Measurements from ENCODE around the gene LIPC.

LIPC gene

DNA sequence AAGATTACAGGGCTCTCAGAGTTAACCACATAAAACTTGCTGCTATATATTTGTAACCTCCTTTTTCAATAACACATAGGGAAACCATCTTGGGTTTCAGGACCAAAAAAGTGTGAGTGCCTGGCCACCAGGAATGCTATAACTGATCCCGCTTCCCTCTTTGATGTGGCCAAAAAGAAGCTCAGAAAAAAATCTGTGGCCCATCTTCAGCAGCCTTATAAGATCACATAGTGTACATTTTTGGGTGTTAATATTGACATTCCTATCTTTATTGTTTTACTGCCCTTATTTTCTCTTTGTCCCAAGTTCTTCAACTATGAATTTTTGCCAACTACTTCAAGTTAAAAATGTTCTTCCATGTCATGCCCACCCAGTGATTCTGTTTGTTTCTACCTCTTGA lies 102.8 kb downstream of the LIPC start:
- TF ChIP-seq, protein P1, sequence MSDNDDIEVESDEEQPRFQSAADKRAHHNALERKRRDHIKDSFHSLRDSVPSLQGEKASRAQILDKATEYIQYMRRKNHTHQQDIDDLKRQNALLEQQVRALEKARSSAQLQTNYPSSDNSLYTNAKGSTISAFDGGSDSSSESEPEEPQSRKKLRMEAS (IDR thresholded peaks at IDR 0.05), result no peak
- TF ChIP-seq FOXM1 (IDR thresholded peaks at IDR 0.05; ENCODE audit: borderline replicate concordance, low read depth), result no peak
- no peak for TF ChIP-seq TCF12 (IDR thresholded peaks at IDR 0.05; ENCODE audit: low read depth)
- TF ChIP-seq, protein P2, sequence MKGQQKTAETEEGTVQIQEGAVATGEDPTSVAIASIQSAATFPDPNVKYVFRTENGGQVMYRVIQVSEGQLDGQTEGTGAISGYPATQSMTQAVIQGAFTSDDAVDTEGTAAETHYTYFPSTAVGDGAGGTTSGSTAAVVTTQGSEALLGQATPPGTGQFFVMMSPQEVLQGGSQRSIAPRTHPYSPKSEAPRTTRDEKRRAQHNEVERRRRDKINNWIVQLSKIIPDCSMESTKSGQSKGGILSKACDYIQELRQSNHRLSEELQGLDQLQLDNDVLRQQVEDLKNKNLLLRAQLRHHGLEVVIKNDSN (IDR thresholded peaks at IDR 0.05), result no peak
- no peak for TF ChIP-seq EGR1 (IDR thresholded peaks at IDR 0.05)
- no peak for TF ChIP-seq TAF1 (IDR thresholded peaks at IDR 0.05; ENCODE audit: low read depth)
- TF ChIP-seq RAD21 (IDR thresholded peaks at IDR 0.05; ENCODE audit: low read depth), result no peak
- TF ChIP-seq NFIC (IDR thresholded peaks at IDR 0.05), result no peak

DNA sequence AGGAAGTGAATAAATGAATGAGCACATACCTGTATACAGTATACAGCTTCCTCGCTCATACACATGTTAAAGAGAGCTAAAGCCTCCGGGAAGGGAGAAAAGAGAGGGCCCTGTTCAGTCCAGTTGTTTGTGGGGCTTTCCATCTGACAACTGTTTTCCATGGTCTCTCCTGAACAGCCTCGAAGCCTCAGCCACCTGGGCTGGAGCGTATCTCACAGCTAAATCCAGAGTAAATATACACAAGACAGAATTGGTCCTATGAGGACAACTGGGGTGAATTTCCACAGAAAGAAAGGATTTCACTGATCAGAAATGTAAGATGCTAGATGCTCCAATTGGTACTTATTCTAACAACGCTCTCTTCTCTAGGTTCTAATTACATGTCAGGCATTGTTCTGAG lies 103.5 kb downstream of the LIPC start:
- TF ChIP-seq RAD21 (IDR thresholded peaks at IDR 0.05; ENCODE audit: low read depth) (no peak), EGR1 (IDR thresholded peaks at IDR 0.05) (no peak), TCF12 (IDR thresholded peaks at IDR 0.05; ENCODE audit: low read depth) (no peak), YY1 (IDR thresholded peaks at IDR 0.05; ENCODE audit: low read depth) (no peak), ZBTB7A (IDR thresholded peaks at IDR 0.05; ENCODE audit: low read depth) (no peak), FOXM1 (IDR thresholded peaks at IDR 0.05; ENCODE audit: borderline replicate concordance, low read depth) (no peak), TAF1 (IDR thresholded peaks at IDR 0.05; ENCODE audit: low read depth) (no peak), NFIC (IDR thresholded peaks at IDR 0.05) (no peak), TEAD4 (IDR thresholded peaks at IDR 0.05) (no peak), CREB1 (IDR thresholded peaks at IDR 0.05; ENCODE audit: low read depth) (no peak), CEBPB (IDR thresholded peaks at IDR 0.05) (no peak), EP300 (IDR thresholded peaks at IDR 0.05; ENCODE audit: borderline replicate concordance) (no peak)
- TF ChIP-seq, protein P3, sequence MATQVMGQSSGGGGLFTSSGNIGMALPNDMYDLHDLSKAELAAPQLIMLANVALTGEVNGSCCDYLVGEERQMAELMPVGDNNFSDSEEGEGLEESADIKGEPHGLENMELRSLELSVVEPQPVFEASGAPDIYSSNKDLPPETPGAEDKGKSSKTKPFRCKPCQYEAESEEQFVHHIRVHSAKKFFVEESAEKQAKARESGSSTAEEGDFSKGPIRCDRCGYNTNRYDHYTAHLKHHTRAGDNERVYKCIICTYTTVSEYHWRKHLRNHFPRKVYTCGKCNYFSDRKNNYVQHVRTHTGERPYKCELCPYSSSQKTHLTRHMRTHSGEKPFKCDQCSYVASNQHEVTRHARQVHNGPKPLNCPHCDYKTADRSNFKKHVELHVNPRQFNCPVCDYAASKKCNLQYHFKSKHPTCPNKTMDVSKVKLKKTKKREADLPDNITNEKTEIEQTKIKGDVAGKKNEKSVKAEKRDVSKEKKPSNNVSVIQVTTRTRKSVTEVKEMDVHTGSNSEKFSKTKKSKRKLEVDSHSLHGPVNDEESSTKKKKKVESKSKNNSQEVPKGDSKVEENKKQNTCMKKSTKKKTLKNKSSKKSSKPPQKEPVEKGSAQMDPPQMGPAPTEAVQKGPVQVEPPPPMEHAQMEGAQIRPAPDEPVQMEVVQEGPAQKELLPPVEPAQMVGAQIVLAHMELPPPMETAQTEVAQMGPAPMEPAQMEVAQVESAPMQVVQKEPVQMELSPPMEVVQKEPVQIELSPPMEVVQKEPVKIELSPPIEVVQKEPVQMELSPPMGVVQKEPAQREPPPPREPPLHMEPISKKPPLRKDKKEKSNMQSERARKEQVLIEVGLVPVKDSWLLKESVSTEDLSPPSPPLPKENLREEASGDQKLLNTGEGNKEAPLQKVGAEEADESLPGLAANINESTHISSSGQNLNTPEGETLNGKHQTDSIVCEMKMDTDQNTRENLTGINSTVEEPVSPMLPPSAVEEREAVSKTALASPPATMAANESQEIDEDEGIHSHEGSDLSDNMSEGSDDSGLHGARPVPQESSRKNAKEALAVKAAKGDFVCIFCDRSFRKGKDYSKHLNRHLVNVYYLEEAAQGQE (IDR thresholded peaks at IDR 0.05; ENCODE audit: low read depth), result no peak
- TF ChIP-seq, protein P1 (IDR thresholded peaks at IDR 0.05), result no peak
- TF ChIP-seq, protein P2 (IDR thresholded peaks at IDR 0.05), result no peak

DNA sequence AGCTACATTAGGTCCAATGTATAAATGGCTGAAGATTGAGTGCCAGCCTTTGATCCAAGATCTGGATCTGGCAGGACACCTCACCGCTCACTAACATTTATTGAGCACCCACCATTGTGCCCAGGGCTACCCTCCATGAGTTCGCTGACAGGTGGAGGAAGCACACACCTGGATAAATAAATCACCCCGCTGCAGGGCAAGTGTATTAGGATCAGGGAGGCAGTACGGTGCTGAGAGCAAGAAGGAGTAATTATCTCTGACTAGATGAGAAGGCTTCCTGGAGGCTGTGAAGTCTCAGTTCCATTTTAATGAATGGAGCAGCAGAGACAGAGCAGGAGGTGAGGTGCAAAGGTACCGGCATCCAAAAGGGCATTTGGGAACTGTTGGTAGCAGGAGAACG lies 104.1 kb downstream of the LIPC start:
- TF ChIP-seq CEBPB (IDR thresholded peaks at IDR 0.05), result no peak
- TF ChIP-seq FOXM1 (IDR thresholded peaks at IDR 0.05; ENCODE audit: borderline replicate concordance, low read depth), result no peak
- TF ChIP-seq, protein P3 (IDR thresholded peaks at IDR 0.05; ENCODE audit: low read depth), result no peak
- no peak for TF ChIP-seq EP300 (IDR thresholded peaks at IDR 0.05; ENCODE audit: borderline replicate concordance)
- no peak for TF ChIP-seq TEAD4 (IDR thresholded peaks at IDR 0.05)
- no peak for TF ChIP-seq CREB1 (IDR thresholded peaks at IDR 0.05; ENCODE audit: low read depth)
- no peak for TF ChIP-seq TCF12 (IDR thresholded peaks at IDR 0.05; ENCODE audit: low read depth)
- no peak for TF ChIP-seq TAF1 (IDR thresholded peaks at IDR 0.05; ENCODE audit: low read depth)
- TF ChIP-seq YY1 (IDR thresholded peaks at IDR 0.05; ENCODE audit: low read depth), result no peak
- TF ChIP-seq EGR1 (IDR thresholded peaks at IDR 0.05), result no peak
- no peak for TF ChIP-seq RAD21 (IDR thresholded peaks at IDR 0.05; ENCODE audit: low read depth)
- TF ChIP-seq, protein P2 (IDR thresholded peaks at IDR 0.05), result no peak
- TF ChIP-seq ZBTB7A (IDR thresholded peaks at IDR 0.05; ENCODE audit: low read depth), result no peak

DNA sequence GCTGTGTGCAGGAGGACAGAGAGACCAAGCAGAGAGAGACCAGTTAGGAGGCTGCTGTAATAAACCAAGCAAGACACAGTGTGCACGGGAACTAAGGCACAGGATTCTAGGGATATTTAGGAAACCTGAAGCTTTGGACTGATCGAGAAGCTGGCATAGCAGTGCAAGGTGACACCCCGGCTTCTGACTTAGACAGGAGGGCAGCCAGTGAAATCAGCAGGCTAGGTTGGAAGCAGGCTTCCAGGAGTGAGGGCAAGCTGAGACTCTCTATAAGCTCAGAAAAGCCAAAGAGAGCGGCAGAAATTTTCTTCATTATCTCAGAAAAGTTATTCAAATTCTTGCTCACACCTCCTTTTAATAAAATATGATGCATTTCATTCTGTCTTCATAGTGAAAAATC lies 104.6 kb downstream of the LIPC start:
- TF ChIP-seq TCF12 (IDR thresholded peaks at IDR 0.05; ENCODE audit: low read depth) (no peak), FOXM1 (IDR thresholded peaks at IDR 0.05; ENCODE audit: borderline replicate concordance, low read depth) (no peak), EGR1 (IDR thresholded peaks at IDR 0.05) (no peak), YY1 (IDR thresholded peaks at IDR 0.05; ENCODE audit: low read depth) (no peak), EP300 (IDR thresholded peaks at IDR 0.05; ENCODE audit: borderline replicate concordance) (no peak), TEAD4 (IDR thresholded peaks at IDR 0.05) (no peak), RAD21 (IDR thresholded peaks at IDR 0.05; ENCODE audit: low read depth) (no peak), ZBTB7A (IDR thresholded peaks at IDR 0.05; ENCODE audit: low read depth) (no peak)
- TF ChIP-seq, protein P3 (IDR thresholded peaks at IDR 0.05; ENCODE audit: low read depth), result no peak
